Amygdala (tissue), 56 donors: ENCODE data around the gene ALG8.
"Not testable (repeated sequence)": the region's sequence is repeated elsewhere in the genome, so short reads cannot be mapped to it uniquely, and the experiment has no call there.

Source experiments
- DNase-seq, 56 donors: peaks; one replicate each; lab custom pipeline; 2025; lab: John Stamatoyannopoulos, UW

ALG8 gene

GRCh38 chr11:78076733-78077403 is 62.6 kb downstream of the ALG8 start:
- no peak for DNase-seq

GRCh38 chr11:78074756-78075155 is 64.7 kb downstream of the ALG8 start:
- no peak for DNase-seq

- DNase-seq = no peak
Observed at GRCh38 chr11:78072455-78072854, 67.0 kb downstream of the ALG8 start.

GRCh38 chr11:78071717-78072116 is 67.7 kb downstream of the ALG8 start:
- DNase-seq = no peak

- DNase-seq = peak in 1 of 56 donors; percentile 6
Observed at GRCh38 chr11:78070621-78071020, 68.8 kb downstream of the ALG8 start.

- DNase-seq = peak in 2 of 56 donors; percentile 5 to 38
Observed at GRCh38 chr11:78069465-78069864, 70.0 kb downstream of the ALG8 start.

GRCh38 chr11:78067704-78068103 is 71.7 kb downstream of the ALG8 start:
- DNase-seq = no peak

- DNase-seq = no peak
Observed at GRCh38 chr11:78066471-78066870, 73.0 kb downstream of the ALG8 start.

- DNase-seq = no peak
Observed at GRCh38 chr11:78065203-78065602, 74.2 kb downstream of the ALG8 start.

- DNase-seq = peak in 1 of 56 donors; percentile 14
Observed at GRCh38 chr11:78063440-78064181, 75.8 kb downstream of the ALG8 start, which contains the start of gene THRSP. Gene THRSP, plus strand, starts transcription at chr11:78063861. Its CDS starts 21 bp downstream, at chr11:78063882.

GRCh38 chr11:78062671-78063070 is 76.8 kb downstream of the ALG8 start:
- DNase-seq = no peak

GRCh38 chr11:78061921-78062311 is 77.5 kb downstream of the ALG8 start:
- DNase-seq = peak in 2 of 56 donors; percentile 4 to 10

GRCh38 chr11:78061088-78061920 is 78.1 kb downstream of the ALG8 start:
- no peak for DNase-seq

- no peak for DNase-seq
Observed at GRCh38 chr11:78060533-78060932, 78.9 kb downstream of the ALG8 start.

GRCh38 chr11:78059749-78060328 is 79.6 kb downstream of the ALG8 start:
- DNase-seq = not testable (repeated sequence)

GRCh38 chr11:78057462-78058055 is 81.9 kb downstream of the ALG8 start:
- DNase-seq = no peak

GRCh38 chr11:78056093-78056492 is 83.3 kb downstream of the ALG8 start:
- DNase-seq = no peak

- no peak for DNase-seq
Observed at GRCh38 chr11:78054971-78055370, 84.5 kb downstream of the ALG8 start.

- no peak for DNase-seq
Observed at GRCh38 chr11:78050964-78051831, 88.2 kb downstream of the ALG8 start.
